Activated CD8-positive, alpha-beta memory T cell treated with anti-CD3 and anti-CD28 coated beads for 4 hours (primary cell): Measurements from ENCODE around the gene TM4SF4.

Experiments used
- DNase-seq, 2 donors: peaks; one replicate each; pipeline ENCODE4 v3.0.0-alpha.2; 2020; ENCODE audit warnings: low read depth in 2 of 2

TM4SF4 gene

GRCh38 chr3:149512073-149512782 lies 37.7 kb downstream of the TM4SF4 start:
- DNase-seq = no peak

GRCh38 chr3:149514471-149514870 lies 40.0 kb downstream of the TM4SF4 start:
- no peak for DNase-seq

- no peak for DNase-seq
Observed at GRCh38 chr3:149515249-149515648, 40.8 kb downstream of the TM4SF4 start.

- DNase-seq = no peak
Observed at GRCh38 chr3:149516920-149517319, 42.4 kb downstream of the TM4SF4 start.

- no peak for DNase-seq
Observed at GRCh38 chr3:149519912-149520311, 45.4 kb downstream of the TM4SF4 start.

GRCh38 chr3:149523512-149524299 lies 49.2 kb downstream of the TM4SF4 start:
- no peak for DNase-seq

GRCh38 chr3:149527531-149528339 lies 53.2 kb downstream of the TM4SF4 start:
- DNase-seq = no peak

- DNase-seq = no peak
Observed at GRCh38 chr3:149528340-149528650, 53.8 kb downstream of the TM4SF4 start.

- DNase-seq = no peak
Observed at GRCh38 chr3:149529099-149529498, 54.6 kb downstream of the TM4SF4 start.

- DNase-seq = no peak
Observed at GRCh38 chr3:149532489-149533180, 58.1 kb downstream of the TM4SF4 start.

GRCh38 chr3:149534082-149534481 lies 59.6 kb downstream of the TM4SF4 start:
- no peak for DNase-seq

GRCh38 chr3:149534671-149535332 lies 60.3 kb downstream of the TM4SF4 start:
- DNase-seq = no peak

- DNase-seq = no peak
Observed at GRCh38 chr3:149535333-149535685, 60.8 kb downstream of the TM4SF4 start.

- DNase-seq = no peak
Observed at GRCh38 chr3:149536429-149536828, 61.9 kb downstream of the TM4SF4 start.

GRCh38 chr3:149538371-149538770 lies 63.9 kb downstream of the TM4SF4 start:
- no peak for DNase-seq

- DNase-seq = no peak
Observed at GRCh38 chr3:149541091-149541491, 66.6 kb downstream of the TM4SF4 start.

- DNase-seq = no peak
Observed at GRCh38 chr3:149542375-149543312, 68.1 kb downstream of the TM4SF4 start.

GRCh38 chr3:149545049-149545448 lies 70.6 kb downstream of the TM4SF4 start:
- DNase-seq = no peak

GRCh38 chr3:149547413-149547812 lies 72.9 kb downstream of the TM4SF4 start:
- DNase-seq = no peak

- DNase-seq = no peak
Observed at GRCh38 chr3:149547954-149548668, 73.6 kb downstream of the TM4SF4 start.
